HG03095 (cell line): Measurements from ENCODE around the gene WDR75.
"Not testable (repeated sequence)": the region's sequence is repeated elsewhere in the genome, so short reads cannot be mapped to it uniquely, and the experiment has no call there.

ENCODE experiments used
- ATAC-seq: cut with Tn5 transposase; IDR thresholded peaks from one replicate; pipeline ENCODE4 v1.9.1; 2021; ENCODE audit warnings: moderate library complexity; ENCODE audit not compliant: unreplicated experiment

WDR75 gene

DNA sequence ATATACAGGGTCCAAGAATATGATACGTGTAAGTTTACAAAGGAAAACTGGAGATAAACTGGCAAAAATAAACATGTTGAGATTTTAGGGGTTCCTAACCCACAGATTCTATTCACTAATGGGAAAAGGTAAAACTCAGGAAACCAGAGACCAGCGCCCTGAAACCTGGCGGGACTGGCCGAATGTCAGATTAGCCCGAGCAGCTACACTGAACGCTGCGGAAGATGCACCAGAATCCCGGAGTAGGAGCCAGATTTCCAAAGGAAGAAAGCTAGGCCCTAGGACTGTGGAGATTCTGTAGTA, 679 bp upstream of the WDR75 start:
- ATAC-seq, result peak; percentile 23

DNA sequence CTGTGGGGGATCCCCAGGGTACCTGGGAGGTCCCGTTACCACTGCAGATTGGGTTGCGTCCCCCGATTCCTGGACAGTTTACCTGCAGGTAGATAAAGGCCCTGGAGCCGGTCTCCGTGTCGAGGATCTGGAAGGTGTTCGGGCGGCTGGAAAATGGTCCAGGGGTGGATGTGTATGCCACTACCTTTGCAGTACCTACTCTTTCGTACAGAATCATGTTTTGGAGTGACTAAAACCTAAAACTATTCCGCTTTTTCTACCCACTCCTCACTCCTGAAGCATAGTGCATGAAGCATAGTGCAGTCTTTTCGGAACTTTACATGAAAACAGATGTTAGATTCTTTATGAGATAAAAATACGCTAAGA, 418 bp downstream of the WDR75 start:
- ATAC-seq, result no peak

DNA sequence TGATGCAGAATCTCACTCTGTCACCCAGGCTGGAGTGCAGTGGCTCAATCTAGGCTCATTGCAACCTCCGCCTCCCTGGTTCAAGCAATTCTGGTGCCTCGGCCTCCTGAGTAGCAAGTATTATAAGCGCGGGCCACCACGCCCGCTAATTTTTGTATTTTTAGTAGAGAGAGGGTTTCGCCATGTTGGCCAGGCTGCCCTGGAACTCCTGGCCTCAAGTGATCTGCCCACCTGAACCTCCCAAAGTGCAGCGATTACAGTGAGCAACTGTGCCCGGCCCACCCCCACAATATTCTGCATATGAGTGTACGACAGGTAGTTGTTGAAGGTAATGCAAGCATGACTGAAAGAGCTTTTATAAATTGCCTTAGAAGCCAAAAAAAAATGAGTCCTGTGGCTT, 1.2 kb downstream of the WDR75 start:
- ATAC-seq, result no peak

DNA sequence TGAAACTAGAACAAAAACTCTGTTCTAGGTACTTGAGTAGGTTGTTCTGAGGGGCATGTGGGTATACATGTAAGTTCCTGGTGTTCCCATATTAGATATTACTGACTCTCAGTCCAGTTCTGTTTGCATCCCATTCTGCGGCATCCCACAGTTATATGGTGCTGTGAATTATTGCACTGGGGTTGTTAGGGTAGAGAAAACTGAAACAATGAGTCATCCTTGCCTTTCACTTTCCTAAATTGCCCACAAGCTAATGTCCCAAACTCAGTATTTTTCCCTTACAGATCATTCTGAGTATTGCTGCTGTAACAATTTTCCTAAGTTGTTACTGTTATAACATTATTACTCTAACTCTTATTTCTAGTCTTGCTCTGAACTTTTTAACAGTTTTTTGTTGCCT, 3.0 kb downstream of the WDR75 start:
- peak; percentile 29 for ATAC-seq

DNA sequence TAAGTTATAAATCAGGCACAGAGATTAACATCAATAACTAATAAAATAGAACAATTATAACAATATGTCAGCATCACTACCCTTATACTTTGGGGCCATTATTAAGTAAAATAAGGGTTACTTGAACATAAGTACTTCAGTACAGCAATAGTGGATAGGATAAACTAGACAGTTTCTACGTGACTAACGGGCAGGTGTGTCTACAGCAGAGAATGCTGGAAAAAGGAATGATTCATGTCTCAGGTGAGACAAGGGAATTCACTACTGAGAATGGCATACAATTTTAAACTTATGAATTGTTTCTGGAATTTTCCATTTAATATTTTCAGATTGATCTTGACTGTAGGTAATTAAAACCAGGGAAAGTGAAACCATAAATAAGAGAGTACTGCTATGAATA, 5.5 kb downstream of the WDR75 start:
- no peak for ATAC-seq

DNA sequence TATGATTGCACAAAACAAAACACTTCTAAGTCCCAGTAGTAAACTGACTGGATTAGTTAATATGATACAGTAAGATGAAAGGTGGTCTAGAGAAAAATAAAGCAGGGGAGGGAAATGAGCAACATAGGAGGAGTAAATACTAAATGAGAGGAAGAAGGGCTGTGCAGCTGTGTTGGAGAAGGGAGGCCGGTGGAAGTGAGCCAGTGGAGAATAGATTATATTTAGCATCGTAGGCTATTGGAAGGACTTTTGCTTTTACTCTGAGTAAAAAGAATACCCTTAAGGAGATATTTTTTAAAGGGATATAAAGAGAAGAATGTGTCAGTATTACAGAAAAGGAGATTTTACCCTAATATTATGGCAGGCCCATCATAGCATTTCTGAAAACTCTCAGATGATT, 12.7 kb downstream of the WDR75 start:
- ATAC-seq, result no peak

DNA sequence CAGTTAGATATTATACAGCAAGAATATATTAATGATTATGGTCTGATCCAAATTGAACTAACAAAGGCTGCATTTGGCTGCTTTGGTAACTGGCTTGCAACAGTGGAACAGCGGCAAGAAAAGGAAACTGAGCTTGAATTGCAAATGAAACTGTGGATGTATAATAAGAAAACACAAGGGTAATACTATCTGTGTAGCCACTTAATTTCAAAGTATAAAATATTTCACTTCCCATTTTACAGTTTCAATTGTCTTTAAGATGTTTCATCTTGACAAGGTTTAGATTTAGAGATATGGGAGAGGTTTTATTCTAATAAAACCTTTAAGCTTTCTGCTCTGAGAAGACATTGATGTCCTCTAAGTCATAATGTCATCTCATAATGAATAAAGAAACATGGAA, 23.8 kb downstream of the WDR75 start:
- ATAC-seq, result no peak

DNA sequence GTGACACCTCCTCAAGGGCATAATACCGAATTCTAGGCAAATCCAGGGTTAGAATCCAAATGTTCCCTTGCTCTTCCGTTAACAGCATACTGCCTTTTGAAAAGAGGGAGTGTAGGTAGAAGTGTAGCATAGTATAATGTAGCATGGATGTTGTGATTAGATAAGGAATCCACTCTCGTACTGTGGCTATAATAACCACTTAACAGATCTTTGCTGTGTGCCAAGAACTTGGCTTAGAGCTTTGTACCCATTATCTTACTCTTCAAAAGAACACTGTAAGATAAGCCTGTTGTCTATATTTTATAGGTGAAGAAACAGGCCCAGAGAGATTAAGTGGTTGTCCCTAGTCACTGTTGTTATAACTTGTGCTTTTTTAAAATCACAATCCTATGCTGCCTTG, 24.2 kb downstream of the WDR75 start:
- ATAC-seq, result no peak

DNA sequence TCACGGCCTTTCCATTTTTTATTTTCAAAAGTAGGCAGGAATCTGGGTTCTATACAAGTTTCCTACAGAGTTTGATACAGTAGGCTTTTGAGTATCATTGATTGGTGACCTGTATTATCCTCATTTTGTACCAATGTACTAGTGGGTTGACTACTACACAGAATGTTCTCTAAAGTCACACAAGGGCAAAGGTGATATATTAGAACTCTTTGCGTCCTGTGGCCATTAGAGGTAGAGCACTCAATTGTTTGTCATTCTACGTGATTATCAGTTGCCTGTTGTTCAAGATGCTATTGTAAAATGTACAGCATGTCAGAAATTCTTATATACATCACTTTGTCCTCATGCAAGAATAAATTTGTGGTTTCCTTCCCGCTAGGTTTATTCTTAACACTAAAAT, 24.8 kb downstream of the WDR75 start:
- no peak for ATAC-seq

DNA sequence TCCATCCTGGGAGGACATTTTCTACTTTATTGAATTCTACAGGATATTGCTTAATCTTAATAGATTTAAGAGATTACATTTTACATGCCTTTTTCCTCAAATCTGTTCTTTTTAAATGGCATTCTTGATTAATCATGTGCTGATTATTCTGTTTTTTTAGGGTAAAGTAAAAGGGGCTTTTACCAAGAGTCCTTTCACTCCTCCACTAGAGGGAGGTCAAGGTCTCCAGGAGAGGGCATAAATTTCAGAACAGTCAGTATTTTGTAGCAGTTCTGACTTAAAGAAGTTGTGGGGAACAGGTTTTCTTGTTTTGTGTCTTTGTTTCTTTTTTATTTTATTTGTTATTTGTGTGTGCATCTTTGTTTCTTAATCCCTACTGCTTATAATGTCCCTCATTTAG, 25.4 kb downstream of the WDR75 start:
- no peak for ATAC-seq

DNA sequence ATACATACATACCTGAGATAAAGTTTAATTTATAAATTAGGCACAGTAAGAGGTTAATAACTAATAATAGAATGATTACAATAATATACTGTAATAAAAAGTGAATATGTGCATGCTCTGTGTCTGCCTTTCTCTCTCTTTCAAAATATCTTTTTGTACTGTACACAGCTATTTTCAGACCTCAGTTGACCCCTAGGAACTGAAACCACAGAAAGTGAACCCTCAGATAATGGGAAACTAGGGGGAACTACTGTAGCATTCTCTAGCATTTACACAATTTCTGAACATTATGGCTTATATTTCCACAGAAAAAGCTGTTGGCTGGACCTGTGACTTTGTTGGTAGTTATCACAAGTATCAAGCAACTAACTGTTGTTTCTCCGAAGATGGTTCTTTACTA, 25.9 kb downstream of the WDR75 start:
- no peak for ATAC-seq

DNA sequence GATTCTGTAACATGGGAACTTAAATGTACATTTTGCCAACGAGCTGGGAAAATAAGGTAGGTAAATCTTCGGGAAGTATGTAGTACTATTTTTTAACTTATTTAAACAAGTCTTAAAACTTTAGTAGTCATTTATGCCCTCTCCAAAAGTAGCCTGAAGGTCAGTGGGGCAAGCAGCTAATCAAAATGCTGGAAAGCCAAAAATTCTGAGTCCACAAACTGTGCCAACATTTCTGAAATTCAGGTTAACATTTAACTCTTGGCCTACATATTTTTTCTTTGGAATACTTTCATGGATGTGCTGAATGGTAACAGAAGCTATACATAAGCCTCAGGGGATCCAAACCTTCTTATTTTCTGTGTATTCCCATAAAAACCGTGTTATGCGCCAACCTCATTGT, 26.3 kb downstream of the WDR75 start:
- no peak for ATAC-seq

DNA sequence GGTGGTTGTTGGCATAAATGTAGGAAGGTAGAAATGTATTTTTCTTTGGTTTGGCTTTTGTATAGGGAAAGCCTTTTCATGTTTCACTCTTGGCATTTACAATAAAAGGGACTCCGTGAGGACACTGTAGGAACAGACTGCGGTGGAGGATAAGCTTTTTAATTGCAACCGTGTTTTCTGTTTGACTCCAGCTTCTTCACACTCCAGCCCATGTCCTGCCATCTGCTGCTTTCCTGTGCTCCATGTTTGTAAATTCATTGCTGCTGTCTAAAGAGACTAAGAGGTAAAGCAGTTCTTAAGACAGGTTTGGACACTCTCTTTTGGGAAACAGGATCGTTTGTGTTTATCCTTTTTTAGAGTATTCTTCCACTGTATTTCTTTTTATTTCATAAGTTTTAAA, 33.3 kb downstream of the WDR75 start:
- ATAC-seq, result no peak

DNA sequence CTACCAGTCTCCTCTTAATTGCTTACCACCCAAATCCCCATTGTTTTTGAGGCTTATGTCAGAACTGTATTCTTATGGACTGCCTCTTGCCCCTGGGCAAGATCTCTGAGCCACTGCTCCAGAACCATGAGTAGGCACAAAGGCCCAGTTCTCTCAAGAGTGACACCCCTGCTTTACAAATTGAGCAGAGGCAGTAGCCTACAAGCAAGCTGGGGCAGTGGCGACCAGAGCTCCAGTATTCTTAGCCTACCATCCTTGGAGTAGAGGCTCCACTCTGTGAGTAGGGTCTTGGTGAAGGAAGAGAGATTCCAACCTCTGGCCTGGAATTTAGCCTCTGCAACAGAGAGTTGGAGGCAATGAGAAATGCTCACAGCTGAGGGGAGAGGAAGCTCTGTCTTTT, 36.5 kb downstream of the WDR75 start:
- ATAC-seq, result no peak

DNA sequence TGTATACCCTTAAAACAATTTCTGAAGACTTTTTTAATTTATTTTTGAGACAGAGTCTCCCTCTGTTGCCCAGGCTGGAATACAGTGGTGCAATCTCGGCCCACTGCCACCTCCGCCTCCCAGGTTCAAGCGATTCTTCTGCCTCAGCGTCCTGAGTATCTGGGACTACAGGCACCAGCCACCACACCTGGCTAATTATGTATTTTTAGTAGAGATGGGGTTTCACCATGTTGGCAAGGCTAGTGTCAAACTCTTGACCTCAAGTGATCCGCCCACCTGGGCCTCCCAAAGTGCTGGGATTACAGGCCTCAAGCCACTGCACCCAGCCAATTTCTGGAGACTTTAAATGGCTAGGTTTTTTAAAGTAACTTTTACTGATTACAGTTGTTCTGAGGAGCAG, 37.0 kb downstream of the WDR75 start:
- ATAC-seq, result not testable (repeated sequence)

DNA sequence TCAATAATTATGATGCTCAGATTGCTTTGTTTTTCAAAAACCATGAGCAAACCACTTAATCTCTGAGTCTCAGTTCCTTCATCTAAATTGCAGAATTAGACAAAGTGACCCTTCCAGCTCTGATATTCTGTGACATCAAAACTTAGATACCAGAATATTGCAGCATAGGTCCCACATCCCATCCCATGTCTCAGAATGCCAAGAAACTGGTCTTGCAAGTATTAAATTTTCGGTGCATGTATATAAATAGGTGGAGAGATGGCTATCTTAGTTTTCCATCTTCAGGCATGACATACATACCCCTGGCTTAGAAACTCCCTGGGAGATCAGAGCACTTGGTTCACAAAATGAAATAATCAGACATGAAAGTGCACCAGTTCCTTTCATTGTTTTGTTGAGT, 39.8 kb downstream of the WDR75 start:
- no peak for ATAC-seq

DNA sequence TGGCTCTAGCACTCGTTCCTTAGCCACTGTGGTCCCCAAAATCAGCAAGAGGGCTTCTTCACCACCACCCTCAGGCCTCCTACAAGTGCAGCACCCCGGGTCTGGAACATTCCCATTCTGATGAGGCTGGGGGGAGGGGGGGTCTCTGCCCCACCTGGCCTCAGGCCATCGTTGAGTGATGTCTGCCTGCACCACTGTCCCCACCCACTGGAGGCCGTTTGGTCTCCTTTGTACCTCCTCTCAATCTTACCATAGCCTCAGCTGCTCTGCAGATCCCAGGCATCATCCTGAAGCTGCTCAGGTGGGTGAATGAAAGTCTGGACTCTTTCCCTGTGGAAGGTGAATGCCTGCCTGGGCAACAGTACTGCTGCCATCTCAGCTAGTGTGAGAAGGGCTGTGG, 42.3 kb downstream of the WDR75 start:
- ATAC-seq, result no peak

DNA sequence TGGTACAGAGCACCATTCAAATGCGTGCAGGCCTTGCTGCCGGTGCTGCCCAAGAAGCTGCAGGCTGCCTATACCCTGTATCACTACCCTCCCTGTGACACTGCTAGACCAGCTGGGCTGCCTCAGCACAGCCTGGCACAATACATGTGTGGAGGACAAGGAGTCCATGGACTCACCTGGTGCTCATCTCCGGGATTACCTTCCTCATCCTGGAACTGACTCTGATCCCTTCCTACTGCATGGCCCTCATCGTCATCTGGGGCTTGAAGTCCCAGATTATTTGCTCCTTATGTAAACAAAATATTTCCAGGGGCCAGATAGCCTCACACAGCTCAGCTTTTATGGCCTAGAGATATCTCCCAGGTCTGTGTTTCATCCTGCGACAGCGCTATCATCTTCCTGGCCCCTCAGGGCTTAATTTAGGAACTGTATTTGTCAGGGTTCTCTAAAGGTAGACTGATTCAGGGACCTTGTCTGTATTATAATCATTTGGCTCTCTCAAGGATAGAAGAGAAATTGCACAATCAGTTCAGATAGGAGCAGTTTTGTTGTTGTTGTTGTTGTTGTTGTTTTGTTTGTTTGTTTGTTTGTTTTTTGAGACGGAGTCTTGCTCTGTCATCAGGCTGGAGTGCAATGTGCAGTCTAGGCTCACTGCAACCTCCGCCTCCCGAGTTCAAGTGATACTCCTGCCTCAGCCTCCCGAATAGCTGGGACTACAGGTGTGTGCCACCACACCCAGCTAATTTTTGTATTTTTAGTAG, 42.9 kb downstream of the WDR75 start:
- no peak for ATAC-seq

DNA sequence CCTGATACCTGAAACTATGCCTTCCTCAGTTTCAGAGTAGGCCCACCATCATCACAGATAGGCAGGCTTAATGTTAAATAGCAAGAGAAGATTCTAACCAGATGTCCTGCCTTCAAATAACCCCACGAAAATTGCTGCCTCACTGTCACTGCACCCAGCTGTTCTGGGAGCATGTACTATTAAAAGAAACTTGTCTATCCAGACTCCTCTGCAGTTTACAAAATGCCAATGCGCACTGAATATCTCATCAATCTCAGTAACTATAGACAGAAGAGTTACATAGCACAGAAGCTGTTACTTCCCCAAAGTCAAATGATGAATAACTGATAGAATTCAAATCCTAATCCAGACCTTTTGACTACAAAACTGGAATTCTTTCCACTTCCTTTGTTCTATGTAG, 43.9 kb downstream of the WDR75 start:
- no peak for ATAC-seq

DNA sequence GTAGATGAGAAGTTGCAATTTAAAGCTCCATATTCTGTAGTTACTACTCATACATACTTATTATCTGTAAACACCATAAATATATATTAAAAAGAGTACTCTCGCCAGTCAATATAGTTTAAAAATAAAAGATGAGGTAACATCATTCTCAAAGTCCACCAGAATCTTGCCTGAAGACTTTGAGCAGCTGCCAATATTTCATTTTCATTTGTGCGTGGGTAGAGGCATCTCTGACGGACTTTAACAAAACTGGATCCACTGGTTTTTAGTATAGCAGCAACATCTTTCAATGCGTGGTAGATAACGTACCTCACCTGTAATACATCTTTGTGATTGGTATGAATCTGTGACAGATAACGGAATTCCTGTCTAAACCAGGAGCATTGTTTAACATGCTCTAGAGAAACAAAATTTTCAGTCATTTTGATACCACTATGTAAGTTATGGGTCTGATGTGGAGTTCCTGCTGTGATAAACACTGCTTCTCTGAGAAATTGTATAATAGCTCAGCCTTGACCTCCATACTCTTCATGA, 45.0 kb downstream of the WDR75 start:
- ATAC-seq, result no peak

DNA sequence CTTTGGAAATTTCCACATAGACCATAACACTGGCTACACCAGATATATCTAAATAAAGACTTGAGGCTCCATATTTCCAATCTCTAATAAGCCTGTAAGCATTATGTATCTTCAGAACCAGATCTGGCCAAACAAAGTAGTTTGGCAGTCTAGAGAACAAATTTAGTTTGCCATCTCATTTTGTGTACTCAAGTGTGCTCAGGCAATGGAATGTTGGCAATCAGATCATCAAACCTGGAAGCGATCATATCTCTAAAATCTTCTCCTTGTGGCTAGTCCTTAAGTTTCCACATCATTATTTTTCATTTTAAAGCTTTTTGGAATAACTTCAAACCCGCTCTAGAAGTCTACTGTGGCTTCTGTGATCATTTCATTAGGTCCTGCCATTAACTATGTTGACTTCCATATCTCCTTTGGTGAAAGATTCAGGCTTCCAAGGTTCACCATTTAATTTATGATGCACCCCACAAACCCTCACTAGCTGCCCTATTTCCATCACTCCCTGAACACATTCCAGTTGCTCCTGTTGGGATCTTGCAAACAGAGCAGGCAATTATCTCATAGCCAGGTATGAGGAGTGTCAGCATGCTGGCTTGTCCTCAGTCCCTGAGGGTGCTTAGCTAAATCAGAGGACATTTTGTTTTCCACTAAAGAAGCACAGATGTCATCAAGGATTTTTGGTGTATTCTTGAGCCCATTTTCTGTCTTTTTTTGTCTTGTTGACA, 46.2 kb downstream of the WDR75 start:
- ATAC-seq, result no peak

DNA sequence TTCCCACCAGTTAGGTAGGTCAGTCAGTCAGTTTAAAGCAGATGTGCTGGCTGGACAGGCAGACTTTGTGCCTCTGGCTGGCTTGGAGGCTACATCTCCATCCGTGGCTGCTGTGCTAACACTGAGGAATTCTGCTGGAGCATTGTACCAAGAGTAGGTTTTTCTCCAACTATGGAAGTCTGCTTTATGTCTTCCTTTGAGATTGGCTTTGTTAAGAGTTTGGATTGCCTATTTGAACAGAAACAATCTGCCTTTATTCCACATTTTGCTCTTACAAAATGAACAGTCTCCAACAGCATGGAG, 46.7 kb downstream of the WDR75 start:
- no peak for ATAC-seq

DNA sequence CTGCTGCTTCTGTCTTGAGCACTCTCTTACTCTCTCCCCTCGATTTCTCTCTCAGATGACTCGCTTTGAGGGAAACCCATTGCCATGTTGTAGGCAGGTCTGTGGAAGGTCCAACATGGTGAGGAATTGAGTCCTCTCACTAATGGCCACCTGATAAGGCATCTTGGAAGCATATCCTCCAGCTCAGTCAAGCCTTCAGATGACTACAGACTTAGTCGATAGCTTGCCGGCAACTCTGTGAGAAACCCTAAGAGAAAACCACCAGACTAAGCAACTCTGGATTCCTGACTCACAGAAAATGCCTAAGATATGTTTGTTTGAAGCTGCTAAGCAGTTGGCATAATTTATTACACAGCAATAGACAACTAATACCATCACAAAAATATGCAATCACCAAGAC, 51.2 kb downstream of the WDR75 start:
- ATAC-seq, result no peak
